Spleen (tissue), 11 donors: ENCODE data around the gene SYCE3. TPM values are rescaled to one million over a fixed set of nuclear protein-coding genes. Genes with fewer than 3 reads are reported as not detected.
A peak's percentile ranks its signal among the peaks of the same experiment; 100 is the strongest.

Source experiments
- DNase-seq: peaks from one replicate; pipeline ENCODE4 v3.0.0-alpha.2; 2020
- H3K27ac ChIP-seq, 8 donors: fragments of 200-600 bp; sonication (generic) in 7 of 8; 1 replicate in 4 of 8; 2 replicates in 4 of 8; pipeline versions ENCODE4 v1.5.0 to v1.8.0; 2016 to 2021; ENCODE audit warnings: inconsistent platforms in 4 of 8, mild to moderate bottlenecking in 4 of 8, moderate library complexity in 1 of 8
- H3K27me3 ChIP-seq, 7 donors: fragments of 200-600 bp; sonication (generic) in 6 of 7; replicated peaks in 1 of 7; 1 replicate in 4 of 7; 2 replicates in 3 of 7; pipeline versions ENCODE4 v1.5.0 to v1.8.0; 2016 to 2021; ENCODE audit warnings: inconsistent platforms in 3 of 7, mild to moderate bottlenecking in 1 of 7
- H3K36me3 ChIP-seq, 6 donors: fragments of 200-600 bp; sonication (generic) in 5 of 6; 1 replicate in 4 of 6; 2 replicates in 2 of 6; pipeline versions ENCODE4 v1.5.0 to v1.8.0; 2016 to 2021; ENCODE audit warnings: inconsistent platforms in 2 of 6
- H3K4me1 ChIP-seq, 6 donors: fragments of 200-600 bp; sonication (generic) in 5 of 6; 1 replicate in 3 of 6; 2 replicates in 3 of 6; pipeline versions ENCODE4 v1.5.0 to v1.8.0; 2016 to 2021; ENCODE audit warnings: inconsistent platforms in 3 of 6
- H3K4me3 ChIP-seq, 8 donors: fragments of 200-600 bp; sonication (generic) in 7 of 8; 1 replicate in 4 of 8; 2 replicates in 4 of 8; pipeline versions ENCODE4 v1.5.0 to v1.8.0; 2016 to 2021; ENCODE audit warnings: inconsistent platforms in 4 of 8, mild to moderate bottlenecking in 4 of 8, moderate library complexity in 2 of 8
- H3K9me3 ChIP-seq, 8 donors: fragments of 200-600 bp; sonication (generic) in 7 of 8; 1 replicate in 4 of 8; 2 replicates in 4 of 8; pipeline versions ENCODE4 v1.5.0 to v1.8.0; 2016 to 2021; ENCODE audit warnings: inconsistent platforms in 4 of 8
- CTCF ChIP-seq, 11 experiments: fragments of 200-600 bp in 7 of 11; fragments of 450-650 bp in 4 of 11; sonication (generic) in 4 of 11; IDR thresholded peaks in 8 of 11; conservative IDR thresholded peaks in 3 of 11; 1 replicate in 7 of 11; 2 replicates in 4 of 11; pipeline versions ENCODE4 v1.4.0 to v1.8.0; 2016 to 2021; ENCODE audit warnings: antibody characterized with exemption in 11 of 11, inconsistent platforms in 4 of 11, mild to moderate bottlenecking in 1 of 11
- POLR2A ChIP-seq, 3 donors: fragments of 450-650 bp; IDR thresholded peaks; one replicate each; pipeline ENCODE4 v1.5.1; 2017; ENCODE audit warnings: antibody characterized with exemption in 3 of 3, mild to moderate bottlenecking in 1 of 3
- POLR2AphosphoS5 ChIP-seq, 3 donors: sonication (generic); formaldehyde crosslinking; IDR thresholded peaks; one replicate each; pipeline ENCODE4 v1.5.1; 2017; ENCODE audit warnings: antibody characterized with exemption in 3 of 3
- WGBS, 5 donors: extraction: QIAGEN DNeasy Blood & Tissue Kit in 3 of 5; methylation state at CpG; one replicate each; pipeline versions ENCODE4 v1.1.5 to v1.1.7; 2013 to 2018; 5-methylcytosine and 5-hydroxymethylcytosine counted together
- intact Hi-C: fragments of 100-400 bp; cut with DNase I; formaldehyde crosslinking; loops from one replicate; pipeline ENCODE4 v1.15.0; 2023; ENCODE audit warnings: low total_unique reads
- polyA plus RNA-seq, 3 donors: library from polyadenylated mRNA; stranded (reverse); fragments of 200-250 nt; gene quantifications; one replicate each; pipeline ENCODE4 v1.2.1, GENCODE V29; 2013
- total RNA-seq, 7 donors: library from RNA; depleted of rRNA in 3 of 7; stranded (reverse); fragments of >200 nt in 3 of 7; fragmentation: NEBNext Ultra II Directional in 4 of 7; extraction: Animal tissue kit (Norgen Biotek cat#: 25700) in 4 of 7; gene quantifications; one replicate each; pipeline versions ENCODE4 v1.1.0 to v1.2.1, GENCODE V29; 2016 to 2021
- donor health status: healthy with polysubstance abuse.
- donor health status: DM: no; HTN: no; CAD: no; lungs with moderate emphysema.
- donor health status: DM: no; HTN: no; CAD: no.
- donor health status: Bipolar disorder and iron deficiency.
- donor health status: healthy.
- donor health status: DM: no; HTN: no; CAD: no.
- donor health status: DM: yes; HTN: yes; CAD: no.

Gene SYCE3
- total and polyA plus RNA-seq, 10 donors, result 0.50 to 3.0 TPM; not detected in 8

- TF ChIP-seq POLR2AphosphoS5 (IDR thresholded peaks at IDR 0.05), result no peak
- no peak for TF ChIP-seq CTCF (IDR thresholded peaks at IDR 0.05 in 8 of 11, conservative IDR thresholded peaks at IDR 0.05 in 3 of 11)
- no peak for TF ChIP-seq POLR2A (IDR thresholded peaks at IDR 0.05)
- WGBS, 5 donors, result 8 to 14% (median 10%) methylated on average over 37 of the region's 37 CpGs
- Histone ChIP-seq H3K27ac (peak overlapping the region; percentile 92 to 100 (median 98)), H3K36me3 (peaks cover 0 to 31% (median 15%) of the 10 kb centered on the region in 6 donors), H3K27me3 (peaks cover 0 to under 1% (median 0%) of the 10 kb centered on the region in 7 donors), H3K9me3 (no peaks in the 10 kb centered on the region), H3K4me3 (peak overlapping the region; percentile 74 to 93 (median 86)), H3K4me1 (peaks cover 5 to 55% (median 30%) of the 10 kb centered on the region in 6 donors)
- intact Hi-C loops, result no loop called here
- peak; percentile 73 for DNase-seq
Measured at GRCh38 chr22:50583294-50583861, 20.7 kb upstream of the SYCE3 start.

DNA sequence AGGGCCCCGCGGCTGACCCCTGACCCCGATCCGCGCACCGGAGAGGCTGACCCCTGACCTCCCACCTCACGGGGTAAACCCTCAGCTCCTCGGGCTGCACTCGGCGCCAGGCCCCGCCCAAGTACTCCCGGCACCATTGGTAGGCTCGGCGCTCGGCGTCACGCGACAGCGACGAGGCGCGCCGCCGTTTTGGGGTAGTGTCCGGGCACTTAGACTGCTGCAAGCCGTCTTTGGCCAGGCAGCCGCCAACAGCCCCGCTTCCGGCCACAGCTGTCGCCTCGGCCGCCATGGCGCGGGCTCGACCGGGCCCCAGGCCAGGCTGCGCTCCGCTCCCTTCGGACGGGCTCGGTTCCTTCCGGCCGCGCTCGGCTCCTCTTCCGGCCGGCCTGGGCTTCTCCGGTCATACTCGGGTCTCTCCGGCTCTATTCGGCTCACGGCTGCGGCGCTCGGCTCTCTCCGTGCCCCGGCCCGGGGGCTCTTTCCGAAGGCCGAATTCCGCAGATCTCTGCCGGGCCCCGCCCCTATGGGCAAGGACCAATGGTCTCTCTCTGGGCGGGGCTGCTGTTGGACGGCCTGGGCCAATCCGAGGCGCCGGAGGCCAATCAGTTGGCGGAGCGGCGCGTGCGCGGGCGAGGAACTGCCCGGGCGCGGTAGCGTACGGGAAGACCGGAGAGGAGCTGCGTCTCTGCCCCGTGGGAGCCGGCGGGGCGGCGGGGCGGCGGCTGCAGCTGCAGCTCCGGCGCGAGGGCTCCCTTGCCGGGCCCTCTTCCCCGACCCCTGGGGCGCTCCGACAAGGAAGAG is 20.0 kb upstream of the SYCE3 start, which contains the start of gene CHKB:
Gene CHKB (minus strand): TSS at position 357 of the 801 bp plus-strand sequence. CDS start 68 bp downstream, at position 289.
- DNase-seq, result peak; percentile 100
- peak within 1 kb of the TSS; percentile 92 to 100 (median 98) for H3K27ac ChIP-seq
- WGBS, 5 donors, result 0 to 1% (median 1%) methylated on average over 33 to 96 of the region's 96 CpGs
- peak within 1 kb of the TSS; percentile 74 to 93 (median 86) for H3K4me3 ChIP-seq
- H3K9me3 ChIP-seq, result no peaks in the 10 kb centered on the region
- peaks cover 0 to 8% (median 0%) of the 10 kb centered on the region in 7 donors for H3K27me3 ChIP-seq
- TF ChIP-seq POLR2AphosphoS5 (IDR thresholded peaks at IDR 0.05), result peak; percentile 89 to 94 (median 92)
- peak in 1 of 11 experiments; percentile 41 for TF ChIP-seq CTCF (IDR thresholded peaks at IDR 0.05 in 8 of 11, conservative IDR thresholded peaks at IDR 0.05 in 3 of 11)
- TF ChIP-seq POLR2A (IDR thresholded peaks at IDR 0.05), result peak in 1 of 3 donors; percentile 84
- H3K4me1 ChIP-seq, result peaks cover 5 to 59% (median 32%) of the 10 kb centered on the region in 6 donors
- peaks cover 0 to 33% (median 15%) of the 10 kb centered on the region in 6 donors for H3K36me3 ChIP-seq
- intact Hi-C loops, result no loop called here

- TF ChIP-seq POLR2A (IDR thresholded peaks at IDR 0.05) (no peak), CTCF (IDR thresholded peaks at IDR 0.05 in 8 of 11, conservative IDR thresholded peaks at IDR 0.05 in 3 of 11) (no peak), POLR2AphosphoS5 (IDR thresholded peaks at IDR 0.05) (no peak)
- no peak for DNase-seq
- peaks cover 5 to 59% (median 32%) of the 10 kb centered on the region in 6 donors for H3K4me1 ChIP-seq
- no peaks in the 10 kb centered on the region for H3K9me3 ChIP-seq
- peaks cover 0 to 37% (median 15%) of the 10 kb centered on the region in 6 donors for H3K36me3 ChIP-seq
- peaks cover 0 to 9% (median 0%) of the 10 kb centered on the region in 7 donors for H3K27me3 ChIP-seq
- peak overlapping the region; percentile 74 to 93 (median 86) for H3K4me3 ChIP-seq
- H3K27ac ChIP-seq, result peak overlapping the region; percentile 92 to 100 (median 98)
- 5 to 8% (median 6%) methylated on average over 10 to 39 of the region's 39 CpGs for WGBS, 5 donors
- intact Hi-C loops, result no loop called here
Measured at GRCh38 chr22:50581950-50582492, 19.3 kb upstream of the SYCE3 start.
